RPMI8226 (cell line): ENCODE results near the gene ACTL10.

Source experiments
- DNase-seq: peaks from one replicate; pipeline ENCODE4 v3.0.0-alpha.2; 2015

Gene ACTL10

DNA sequence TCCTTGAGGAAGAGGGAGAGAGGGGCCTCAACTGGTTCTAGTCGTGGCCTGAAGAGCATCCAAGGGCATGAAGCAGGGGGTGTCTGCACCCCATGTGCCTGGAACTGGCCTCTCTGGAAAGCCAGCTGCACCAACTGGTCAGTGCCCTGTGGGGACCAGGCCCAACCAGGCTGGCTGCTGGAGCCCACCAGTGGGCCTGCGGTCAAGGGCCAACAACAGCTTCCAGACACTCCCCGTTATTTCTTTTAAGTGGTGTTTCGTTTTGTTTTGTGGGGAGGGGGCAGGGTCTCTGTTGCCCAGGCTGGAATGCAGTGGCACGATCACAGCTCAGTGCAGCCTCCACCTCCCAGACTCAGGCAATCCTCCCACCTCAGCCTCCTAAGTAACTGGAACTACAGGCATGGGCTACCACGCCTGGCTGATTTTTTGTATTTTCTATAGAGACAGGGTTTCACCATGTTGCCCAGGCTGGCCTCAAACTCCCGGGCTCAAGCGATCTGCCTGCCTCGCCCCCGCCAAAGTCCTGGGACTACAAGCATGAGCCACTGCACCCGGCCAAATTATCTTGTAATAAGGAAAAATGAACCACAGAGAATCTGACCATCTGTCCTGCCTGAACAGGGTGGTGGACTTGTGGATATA, 16.5 kb upstream of the ACTL10 start:
- no peak for DNase-seq

GRCh38 chr20:33650753-33651561, 15.8 kb upstream of the ACTL10 start:
- DNase-seq: no peak

GRCh38 chr20:33651562-33652048, 15.1 kb upstream of the ACTL10 start:
- DNase-seq: no peak

DNA sequence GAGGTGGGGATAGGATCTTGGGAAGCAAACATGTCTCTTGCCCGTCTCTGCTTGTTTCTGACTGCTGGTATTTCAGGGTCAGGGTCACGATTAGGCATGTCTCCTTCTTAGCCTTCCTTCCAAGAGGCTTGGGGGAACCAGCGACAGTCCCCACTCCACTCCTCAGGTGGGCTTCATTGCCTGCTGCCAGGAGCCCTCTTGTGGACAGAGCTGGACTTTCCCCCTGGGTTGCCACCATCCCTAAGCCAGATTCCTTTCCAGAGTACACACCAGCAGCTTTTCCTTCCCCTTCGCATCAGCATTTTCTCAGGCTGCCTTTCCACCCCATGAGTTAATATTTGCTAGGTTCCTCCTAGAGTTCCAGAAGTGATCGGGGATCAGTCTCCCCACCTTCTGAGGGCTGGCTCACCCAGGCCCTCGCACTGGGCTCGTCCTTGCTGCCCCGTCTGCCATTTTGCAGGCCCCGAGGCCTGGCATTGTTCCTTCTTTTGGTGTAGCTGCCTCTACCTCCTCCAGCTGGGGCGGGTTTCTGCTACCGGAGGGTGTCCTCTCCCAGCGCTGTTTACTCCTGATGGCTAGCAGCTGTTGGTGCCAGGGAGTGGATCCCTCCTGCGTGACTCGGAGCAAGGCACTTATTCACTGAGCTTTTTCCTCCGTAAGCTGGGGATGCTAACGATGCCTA, 13.4 kb upstream of the ACTL10 start:
- DNase-seq: peak; percentile 51

DNA sequence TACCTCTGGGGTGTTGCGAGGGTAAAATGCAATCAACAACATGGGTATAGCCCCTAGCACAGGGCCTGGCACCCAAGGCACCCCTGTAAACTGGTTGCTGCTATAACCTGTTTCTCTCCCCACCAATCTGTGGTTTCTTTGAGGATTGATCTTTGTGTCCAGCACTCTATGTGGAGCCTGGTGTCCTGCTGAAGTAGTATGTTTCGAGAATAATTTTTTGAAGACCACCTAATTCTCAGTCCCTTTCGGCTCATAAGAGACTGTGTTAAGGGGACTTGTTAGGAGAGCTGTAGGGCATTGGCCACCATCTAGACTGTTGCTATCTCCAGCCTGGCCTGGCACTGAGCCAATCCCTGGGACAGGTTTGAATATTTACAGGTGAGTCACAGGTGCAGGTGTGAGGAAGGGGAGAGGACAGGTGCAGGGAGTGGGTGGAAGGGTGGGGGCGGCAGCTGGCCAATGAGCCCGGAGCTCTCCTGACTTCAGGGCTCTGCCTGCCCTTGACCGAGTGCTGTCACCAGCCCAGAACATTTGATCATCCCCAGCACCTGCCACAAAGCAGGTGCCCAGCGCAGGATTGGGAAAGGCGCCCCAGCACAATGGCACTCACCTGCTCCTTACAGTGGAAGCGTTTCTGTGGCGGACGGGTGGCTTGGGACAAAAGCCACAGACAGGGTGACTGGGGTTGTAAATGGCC, 12.7 kb upstream of the ACTL10 start:
- peak; percentile 86 for DNase-seq

DNA sequence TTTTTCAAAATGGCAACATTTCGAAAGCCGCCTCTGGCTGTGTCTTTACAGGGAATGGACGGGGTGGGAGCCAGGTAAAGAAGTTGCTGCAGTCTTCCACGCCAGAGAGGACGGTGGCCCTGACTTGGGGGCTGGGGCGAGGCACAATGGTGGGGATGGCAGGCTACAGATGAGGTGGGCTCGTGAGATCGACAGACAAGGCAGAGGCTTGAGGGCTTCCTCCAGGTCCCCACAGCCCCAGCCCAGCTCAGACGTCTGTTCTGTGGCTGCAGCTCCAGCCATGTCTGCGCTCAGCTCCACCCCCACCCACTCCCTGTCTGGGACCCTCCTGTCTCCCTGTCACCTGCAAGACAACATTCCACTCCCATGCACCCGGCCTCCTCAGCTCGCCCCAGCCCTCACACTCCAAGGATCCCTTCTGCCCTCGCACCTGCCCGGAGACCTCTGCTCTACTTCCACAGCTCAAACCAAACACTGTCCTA, 12.0 kb upstream of the ACTL10 start:
- no peak for DNase-seq

DNA sequence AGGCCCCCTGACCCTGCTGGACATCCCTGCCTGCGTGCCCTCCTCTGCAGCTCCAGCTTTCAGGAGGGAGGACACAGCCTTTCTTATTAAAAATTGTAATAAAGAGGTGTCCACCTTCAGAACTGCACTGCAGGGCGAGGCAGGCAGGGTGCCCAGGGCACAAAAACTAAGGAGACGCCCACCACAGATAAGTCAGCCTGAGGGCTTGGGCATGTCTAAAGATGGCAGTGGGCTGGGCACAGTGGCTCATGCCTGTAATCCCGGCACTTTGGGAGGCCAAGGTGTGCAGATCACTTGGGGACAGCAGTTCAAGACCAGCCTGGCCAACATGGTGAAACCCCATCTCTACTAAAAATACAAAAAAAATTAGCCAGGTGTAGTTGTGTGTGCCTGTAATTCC, 11.6 kb upstream of the ACTL10 start:
- no peak for DNase-seq

DNA sequence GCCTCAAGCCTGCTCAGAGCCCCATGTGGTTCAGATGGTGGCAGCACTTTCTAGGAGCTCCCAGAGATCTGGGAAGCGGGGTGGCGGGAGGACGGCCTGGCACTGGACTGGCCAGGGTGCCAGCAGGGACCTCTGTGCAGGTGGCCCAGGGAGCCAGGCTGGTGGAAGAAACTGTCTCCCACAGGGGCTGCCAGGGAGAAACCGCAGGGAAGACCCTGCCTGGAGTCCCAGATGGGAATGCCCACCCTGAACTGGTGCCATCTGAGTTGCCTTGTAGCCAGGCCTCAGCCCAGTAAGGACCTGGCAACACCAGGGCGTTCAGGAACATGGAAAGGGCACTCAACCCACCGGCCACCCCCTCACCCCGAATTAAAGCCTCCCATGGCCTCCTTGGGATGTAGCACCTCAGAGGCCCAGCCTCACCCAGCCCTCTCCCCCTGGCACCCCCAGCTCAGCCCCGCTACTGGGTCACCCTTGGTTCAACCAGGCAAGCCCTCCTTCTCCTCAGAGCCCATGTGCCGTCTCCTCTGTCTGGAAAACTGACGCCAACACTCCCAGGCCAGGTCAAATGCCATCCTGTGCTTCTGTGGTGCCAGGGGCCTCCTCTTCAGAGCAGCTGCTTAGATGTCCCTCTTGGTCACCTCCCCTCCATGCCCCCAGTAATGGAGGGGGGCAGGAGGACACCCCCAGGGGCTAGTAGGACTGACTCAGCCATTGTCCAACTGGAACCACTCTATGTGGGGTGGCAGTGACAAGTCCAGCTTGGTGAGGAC, 10.5 kb upstream of the ACTL10 start:
- no peak for DNase-seq

DNA sequence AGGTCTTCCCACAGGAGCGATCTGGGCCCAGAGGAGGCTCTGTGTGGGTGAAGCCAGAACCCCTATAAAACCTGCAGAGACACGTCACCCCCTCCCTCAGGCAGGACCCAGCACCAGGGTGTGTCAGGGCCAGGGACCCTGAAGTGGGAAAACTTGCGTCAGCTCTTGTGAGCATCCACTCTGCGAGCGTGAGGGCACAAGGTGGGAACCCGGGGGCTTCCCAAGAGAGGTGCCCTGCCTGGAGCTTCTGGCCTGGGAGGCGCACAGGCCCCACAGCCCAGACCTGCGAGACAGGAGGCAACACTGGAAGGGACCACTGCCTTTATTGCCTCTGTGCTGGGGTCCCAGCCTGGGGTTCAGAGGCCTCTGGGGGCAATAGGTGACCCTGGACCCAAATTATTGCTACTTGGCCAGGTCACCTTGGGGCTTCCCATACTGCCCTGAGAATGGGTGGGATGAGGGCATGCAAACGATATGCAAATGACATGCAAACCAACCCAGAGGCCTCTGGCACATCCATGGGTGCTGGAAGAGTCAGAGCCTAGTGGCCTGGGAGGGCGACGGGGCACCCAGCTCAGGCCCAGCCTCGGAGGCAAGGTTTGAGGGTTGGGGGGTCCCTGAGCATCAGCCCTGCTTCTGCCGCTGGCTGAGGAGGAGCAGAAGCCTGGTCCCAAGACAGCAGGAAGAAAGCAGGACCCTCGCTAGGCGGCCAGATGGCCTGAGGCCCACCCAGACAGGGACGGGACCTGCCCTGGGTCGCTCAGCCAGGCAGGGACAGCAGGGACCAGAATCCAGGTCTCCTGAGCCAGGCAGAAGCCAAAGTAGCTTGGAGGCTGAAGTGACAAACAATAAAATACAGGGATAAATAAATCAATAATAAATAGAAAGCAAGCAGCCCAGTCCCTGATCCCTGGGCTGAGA, 9.7 kb upstream of the ACTL10 start:
- no peak for DNase-seq

- no peak for DNase-seq
Observed at GRCh38 chr20:33657704-33658095, 9.0 kb upstream of the ACTL10 start.

DNA sequence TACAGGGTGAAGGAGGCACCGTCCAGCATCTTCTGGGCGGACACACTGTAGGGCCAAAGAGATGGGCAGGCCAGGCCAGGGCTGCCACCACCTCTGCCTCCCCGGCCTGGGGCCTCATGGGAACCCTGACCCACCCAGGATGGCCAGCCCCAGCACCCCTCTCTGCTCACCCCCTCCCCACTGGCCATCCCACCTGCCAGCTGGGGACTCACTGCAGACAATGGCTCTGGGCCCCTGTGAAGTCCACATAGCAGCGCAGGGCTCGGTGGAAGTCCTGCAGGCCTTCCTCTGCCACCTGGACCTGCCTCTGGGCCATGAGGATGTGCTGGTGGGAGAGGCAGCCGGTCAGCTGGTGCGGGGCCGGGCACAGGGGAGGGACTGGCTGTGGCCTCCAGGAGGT, 8.2 kb upstream of the ACTL10 start:
- no peak for DNase-seq

- no peak for DNase-seq
Observed at GRCh38 chr20:33658929-33659328, 7.8 kb upstream of the ACTL10 start.

DNA sequence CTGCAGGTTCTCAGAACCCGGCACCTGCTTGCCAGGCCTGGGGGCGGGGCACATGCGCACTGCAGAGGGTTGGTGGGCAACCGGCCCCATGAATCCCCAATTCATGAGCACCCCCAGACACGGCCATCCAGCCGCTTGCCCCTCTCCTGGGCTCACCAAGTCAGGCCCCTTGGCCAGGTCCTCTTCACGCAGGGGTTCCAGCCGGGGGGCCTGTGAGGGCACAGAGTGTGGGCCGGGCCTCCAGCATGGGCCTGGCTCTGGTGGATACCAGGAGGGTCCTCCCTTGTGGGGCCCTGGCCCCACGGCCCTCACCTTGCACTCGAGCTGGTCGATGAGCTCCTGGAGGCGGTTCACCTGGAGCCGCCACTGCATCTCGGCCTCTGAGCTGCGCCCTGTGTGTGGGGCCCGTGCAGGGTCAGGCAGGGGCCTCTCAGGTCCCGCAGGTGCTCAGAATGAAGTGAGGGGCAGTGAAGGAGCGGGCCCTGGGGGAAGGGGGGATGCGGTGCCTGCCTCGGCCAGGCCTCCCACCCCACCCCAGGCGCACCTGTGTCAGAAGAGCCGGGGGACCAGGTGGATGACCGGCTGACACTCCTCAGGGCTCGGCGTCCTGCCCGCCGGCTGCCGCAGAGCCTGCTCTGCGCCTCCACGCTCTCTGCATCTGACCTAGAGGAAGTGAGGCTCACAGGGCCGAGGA, 7.3 kb upstream of the ACTL10 start:
- no peak for DNase-seq

- DNase-seq: no peak
Observed at GRCh38 chr20:33660035-33660684, 6.6 kb upstream of the ACTL10 start.

- DNase-seq: no peak
Observed at GRCh38 chr20:33660685-33661058, 6.1 kb upstream of the ACTL10 start.

GRCh38 chr20:33662172-33662571, 4.6 kb upstream of the ACTL10 start, which contains the start of gene C20orf144:
TSS of gene C20orf144 (plus strand) at chr20:33662327. CDS start at chr20:33662346, 19 bp downstream.
- no peak for DNase-seq

DNA sequence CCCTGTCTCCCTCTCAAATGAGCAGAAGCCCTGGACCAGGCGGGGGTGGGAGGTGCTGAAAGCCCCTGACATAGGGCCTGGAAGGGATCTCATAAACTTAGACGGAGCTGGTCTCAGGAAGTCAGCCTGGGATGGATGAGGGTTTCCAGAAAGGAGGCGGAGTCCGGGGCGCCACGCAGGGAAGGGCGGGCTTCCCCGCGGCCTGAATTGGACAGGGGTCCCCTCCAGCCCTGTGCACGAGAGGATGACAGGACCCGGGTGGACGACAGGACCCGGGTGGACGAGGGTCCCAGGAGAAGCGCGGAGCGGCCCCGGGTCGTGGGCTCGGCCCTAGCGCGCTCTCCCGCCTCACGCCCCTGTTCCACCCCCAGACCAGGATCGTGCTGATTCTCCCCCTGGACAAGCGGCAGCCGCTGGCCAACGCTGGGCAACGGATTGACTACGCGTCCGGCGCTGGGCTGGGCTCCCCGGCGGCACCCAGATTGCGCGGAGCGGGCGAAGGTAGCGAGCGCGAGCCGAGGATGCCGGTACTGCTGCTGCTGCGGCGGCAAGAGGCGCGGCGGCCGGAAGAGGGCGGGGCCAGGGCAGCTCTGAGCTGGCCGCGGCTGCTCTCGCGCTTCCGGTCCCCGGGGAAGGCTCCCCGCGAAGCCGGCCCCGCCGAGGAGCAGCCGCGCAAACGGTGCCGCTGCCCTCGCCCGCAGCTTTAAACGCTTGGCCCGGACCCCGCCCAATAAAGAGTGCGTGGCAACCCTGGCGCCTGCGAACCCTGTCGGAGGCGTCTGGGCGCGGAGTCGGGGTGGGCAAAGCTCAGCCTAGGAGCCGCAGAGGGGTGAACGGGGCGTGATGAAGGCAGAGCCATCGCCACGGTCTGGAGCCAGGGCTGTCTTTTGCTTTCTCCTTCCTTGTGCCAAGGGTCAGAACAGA, 3.3 kb upstream of the ACTL10 start:
- peak; percentile 91 for DNase-seq

DNA sequence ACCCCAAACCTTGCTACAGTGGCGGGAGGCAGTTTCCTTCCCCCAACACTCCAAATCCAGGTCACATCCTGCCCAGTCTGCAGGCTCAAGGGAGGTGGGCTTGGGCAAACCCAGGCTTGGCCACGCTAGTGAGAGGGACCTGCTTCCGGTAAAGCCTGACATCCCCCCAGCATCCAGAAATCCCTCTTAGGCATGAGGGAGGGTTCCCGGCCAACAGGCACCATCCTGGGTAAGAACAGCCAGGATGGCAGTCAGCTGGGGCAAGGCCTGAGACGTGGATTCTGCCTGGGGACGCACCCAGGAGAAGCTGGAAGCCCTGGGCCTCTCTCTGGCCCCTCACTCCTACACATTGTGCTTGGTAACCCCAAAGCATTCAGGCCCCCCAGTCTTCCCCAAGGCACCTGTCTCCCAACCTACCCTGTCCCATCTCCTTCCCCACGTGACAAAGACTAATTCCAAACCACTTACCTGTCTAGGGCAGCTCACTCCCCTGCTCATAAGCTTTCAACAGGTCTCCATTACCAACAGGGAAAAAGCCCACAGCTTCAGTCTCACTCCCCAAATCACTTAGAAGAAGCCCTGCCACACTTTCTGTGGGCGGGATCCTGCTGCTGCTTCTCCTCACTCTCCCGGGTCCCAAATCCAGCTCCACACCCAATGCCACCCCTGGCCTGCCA, 2.5 kb upstream of the ACTL10 start:
- DNase-seq: no peak
